ENCODE results near the gene BIVM. TPM values are rescaled to one million over a fixed set of nuclear protein-coding genes. Genes with fewer than 3 reads are reported as not detected.

Gene BIVM
- total RNA-seq, 2 experiments from 2014 or later = 21.3 to 24.2 TPM

DNA sequence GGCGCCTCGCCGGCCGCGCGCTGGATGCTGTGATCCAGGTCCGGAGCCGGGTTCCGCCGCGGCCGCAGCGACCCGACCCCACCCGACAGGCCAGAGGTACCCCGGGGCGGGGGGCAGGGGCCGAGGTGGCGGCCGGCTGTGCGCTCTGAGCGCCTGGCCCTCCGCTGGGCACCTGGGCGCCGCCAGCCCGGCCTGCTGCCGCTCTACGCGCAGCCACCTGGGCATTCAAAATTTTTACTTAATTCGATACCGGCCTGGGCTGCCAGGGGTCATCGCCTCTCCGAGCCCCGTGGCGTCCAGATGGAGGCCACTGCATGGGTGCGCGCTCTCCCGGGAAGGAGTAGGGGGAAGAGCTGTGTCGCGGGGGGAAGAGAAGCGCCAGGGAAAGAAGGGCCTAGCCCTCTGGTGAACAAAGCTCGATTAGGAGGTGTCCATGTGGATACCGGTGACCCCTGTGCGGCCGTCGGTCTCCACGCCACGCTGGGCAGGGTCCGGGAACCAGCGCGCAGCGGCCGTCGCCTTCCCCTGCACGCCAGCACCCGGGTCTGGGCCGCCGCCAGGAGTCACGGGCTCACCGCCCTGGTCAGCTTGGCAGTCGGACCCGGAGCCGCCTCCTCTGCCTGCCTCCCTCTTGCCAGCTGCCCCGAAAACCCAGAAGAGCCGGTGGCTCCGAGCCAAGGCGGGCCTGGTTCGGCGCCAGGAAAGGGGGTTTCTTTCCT, 666 bp downstream of the BIVM start:
- peak; percentile 10 for DNase-seq
- Mint-ChIP-seq H3K9me3 (no peaks in the 10 kb centered on the region), H3K4me3 (peak overlapping the region; percentile 81), H3K36me3 (ENCODE audit: low read depth) (peaks cover 7% of the 10 kb centered on the region), H3K4me1 (peaks cover 39% of the 10 kb centered on the region), H3K27ac (peak overlapping the region; percentile 87), H3K27me3 (peaks cover 5% of the 10 kb centered on the region)
- POLR2A ChIA-PET = no interaction called here
- CTCF ChIA-PET = interaction anchor here (0.6 to 3.6 kb wide), 18 partner anchors 8 to 210 kb away, joined by 3 to 21 read pairs (median 4); partner anchors contain the start of genes ERCC5, TEX30 and TPP2

- H3K36me3 Mint-ChIP-seq (ENCODE audit: low read depth) = peaks cover 7% of the 10 kb centered on the region
- H3K27ac Mint-ChIP-seq = peak overlapping the region; percentile 87
- peak; percentile 86 for DNase-seq
- peak overlapping the region; percentile 81 for H3K4me3 Mint-ChIP-seq
- ChIA-PET CTCF (interaction anchor here (0.6 to 3.6 kb wide), 19 partner anchors 9 to 211 kb away, joined by 3 to 21 read pairs (median 4); partner anchors contain the start of genes ERCC5, TEX30 and TPP2), POLR2A (interaction anchor here (0.8 kb wide), 1 partner anchor 26 kb away, joined by 3 read pairs; no protein-coding TSS in a partner anchor)
- H3K9me3 Mint-ChIP-seq = no peaks in the 10 kb centered on the region
- H3K4me1 Mint-ChIP-seq = peaks cover 39% of the 10 kb centered on the region
- H3K27me3 Mint-ChIP-seq = peaks cover 5% of the 10 kb centered on the region
These were observed 1.5 kb downstream of the BIVM start for GRCh38 chr13:102800145-102801041.

GRCh38 chr13:102805680-102806079, 6.8 kb downstream of the BIVM start:
- CTCF ChIA-PET = no interaction called here
- peaks cover 28% of the 10 kb centered on the region for H3K4me1 Mint-ChIP-seq
- POLR2A ChIA-PET = no interaction called here

GRCh38 chr13:102807699-102808098, 8.8 kb downstream of the BIVM start:
- peaks cover 22% of the 10 kb centered on the region for H3K4me1 Mint-ChIP-seq
- DNase-seq = no peak
- peaks cover 40% of the 10 kb centered on the region for H3K36me3 Mint-ChIP-seq (ENCODE audit: low read depth)
- H3K9me3 Mint-ChIP-seq = peaks cover 4% of the 10 kb centered on the region
- ChIA-PET CTCF (interaction anchor here (0.7 to 2.2 kb wide), 4 partner anchors 19 to 33 kb away, joined by 3 to 6 read pairs (median 3); no protein-coding TSS in a partner anchor), POLR2A (no interaction called here)
- no peak overlapping the region for H3K4me3 Mint-ChIP-seq
- no peaks in the 10 kb centered on the region for H3K27me3 Mint-ChIP-seq
- no peak overlapping the region for H3K27ac Mint-ChIP-seq

More at GRCh38 chr13:102805680-102806079, 6.8 kb downstream of the BIVM start:
- no peaks in the 10 kb centered on the region for H3K27me3 Mint-ChIP-seq
- H3K27ac Mint-ChIP-seq = no peak overlapping the region
- peaks cover 24% of the 10 kb centered on the region for H3K36me3 Mint-ChIP-seq (ENCODE audit: low read depth)
- no peak for DNase-seq
- no peak overlapping the region for H3K4me3 Mint-ChIP-seq
- no peaks in the 10 kb centered on the region for H3K9me3 Mint-ChIP-seq

DNA sequence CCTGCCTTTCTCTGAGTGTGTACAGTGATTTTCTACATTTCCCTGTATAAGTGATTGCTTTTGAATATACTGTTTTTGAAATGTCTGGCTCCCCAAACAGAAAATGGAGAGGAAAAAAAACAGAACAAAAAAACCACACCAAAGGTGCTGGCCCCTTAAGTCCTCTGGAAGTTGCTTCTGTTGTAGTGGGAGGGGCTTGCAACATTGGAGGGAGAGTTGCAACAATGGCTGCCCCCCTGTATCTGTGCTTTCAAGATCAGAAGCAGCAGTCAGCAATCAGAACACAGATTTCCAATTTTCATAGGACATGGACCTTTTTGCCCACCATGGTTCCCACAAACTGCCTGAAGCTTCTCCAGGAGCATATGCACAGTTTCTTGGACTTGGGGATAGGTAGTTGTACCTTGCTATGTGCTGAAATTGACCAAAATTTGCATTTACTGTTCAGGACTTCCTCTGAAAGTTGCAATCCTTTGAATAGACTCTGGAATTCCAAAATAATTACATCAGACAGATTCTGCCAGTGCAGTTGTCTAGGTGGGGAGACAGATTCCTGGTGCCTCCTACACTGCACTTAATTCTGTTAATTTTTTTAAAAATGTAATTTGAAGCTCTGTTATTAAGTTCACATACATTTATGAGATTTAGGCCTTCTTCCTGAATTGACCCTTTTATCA, 13.8 kb downstream of the BIVM start:
- H3K36me3 Mint-ChIP-seq (ENCODE audit: low read depth) = peaks cover 33% of the 10 kb centered on the region
- CTCF ChIA-PET = interaction anchor here (0.9 to 2.7 kb wide), 2 partner anchors 9 to 12 kb away, joined by 3 to 16 read pairs; no protein-coding TSS in a partner anchor

DNA sequence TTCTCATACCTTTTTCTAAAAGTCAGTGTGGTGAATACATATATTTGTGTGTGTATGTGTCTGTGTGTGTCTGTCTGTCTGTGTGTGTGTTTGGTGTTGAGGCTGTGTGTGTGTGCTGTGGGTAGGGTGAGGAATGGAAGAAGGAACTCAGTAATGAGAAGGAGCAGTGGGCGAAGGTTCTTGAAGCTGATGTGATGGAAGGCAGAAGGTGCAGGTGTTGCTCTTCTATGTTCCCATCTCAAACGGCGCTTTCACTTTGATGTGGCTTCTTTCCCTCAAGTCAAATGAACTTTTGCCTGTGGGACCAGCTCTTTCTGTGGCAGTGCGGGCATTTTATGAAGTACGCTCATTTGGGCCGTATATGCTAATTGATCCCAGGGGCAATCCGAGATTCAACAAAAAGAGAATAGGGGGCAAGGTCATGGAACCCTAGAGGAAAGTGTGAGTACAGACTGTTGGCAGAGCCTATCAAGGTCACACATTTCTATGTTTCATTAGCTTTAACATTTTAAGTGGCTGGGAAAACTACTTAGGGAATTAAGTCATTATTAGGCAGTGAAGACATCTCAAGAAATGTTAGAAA, 15.2 kb downstream of the BIVM start:
- no peak for DNase-seq
- Mint-ChIP-seq H3K4me3 (no peak overlapping the region), H3K4me1 (peaks cover 26% of the 10 kb centered on the region), H3K9me3 (peaks cover 4% of the 10 kb centered on the region), H3K36me3 (ENCODE audit: low read depth) (peaks cover 35% of the 10 kb centered on the region), H3K27me3 (no peaks in the 10 kb centered on the region), H3K27ac (no peak overlapping the region)
- ChIA-PET CTCF (interaction anchor here (0.6 to 2.7 kb wide), 2 partner anchors 13 to 205 kb away, joined by 3 to 16 read pairs; no protein-coding TSS in a partner anchor), POLR2A (no interaction called here)

More for the DNA sequence above, 13.8 kb downstream of the BIVM start:
- Mint-ChIP-seq H3K4me1 (peaks cover 27% of the 10 kb centered on the region), H3K27ac (no peak overlapping the region), H3K27me3 (no peaks in the 10 kb centered on the region), H3K9me3 (peaks cover 4% of the 10 kb centered on the region), H3K4me3 (no peak overlapping the region)
- POLR2A ChIA-PET = no interaction called here
- no peak for DNase-seq

GRCh38 chr13:102814793-102815192, 15.9 kb downstream of the BIVM start:
- Mint-ChIP-seq H3K4me3 (no peak overlapping the region), H3K9me3 (peaks cover 4% of the 10 kb centered on the region), H3K27ac (no peak overlapping the region), H3K4me1 (peaks cover 26% of the 10 kb centered on the region), H3K27me3 (no peaks in the 10 kb centered on the region), H3K36me3 (ENCODE audit: low read depth) (peaks cover 38% of the 10 kb centered on the region)
- CTCF ChIA-PET = interaction anchor here (2.7 kb wide), 1 partner anchor 14 kb away, joined by 16 read pairs; no protein-coding TSS in a partner anchor
- DNase-seq = no peak
- POLR2A ChIA-PET = no interaction called here

DNA sequence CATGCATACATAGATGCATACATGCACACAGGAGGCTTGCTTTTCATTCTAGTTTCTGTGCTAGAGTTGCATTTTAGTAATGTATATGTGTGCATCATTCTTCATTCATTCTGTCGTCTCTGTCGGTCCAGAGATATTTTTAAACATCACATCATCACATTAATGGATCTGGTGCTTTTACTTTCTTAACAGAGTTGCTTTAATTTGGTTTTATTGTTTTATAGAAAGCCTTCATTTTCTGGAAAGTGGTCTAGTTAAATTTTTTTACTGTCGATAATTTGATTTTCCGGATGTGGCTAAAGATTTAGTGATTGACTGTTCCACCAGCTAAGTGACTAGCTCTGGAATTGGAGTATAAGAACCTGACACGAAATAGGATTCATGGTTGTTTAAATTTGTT, 16.9 kb downstream of the BIVM start:
- CTCF ChIA-PET = interaction anchor here (1.2 kb wide), 1 partner anchor 23 kb away, joined by 3 read pairs; no protein-coding TSS in a partner anchor
- Mint-ChIP-seq H3K9me3 (peaks cover 4% of the 10 kb centered on the region), H3K27ac (no peak overlapping the region), H3K27me3 (no peaks in the 10 kb centered on the region), H3K36me3 (ENCODE audit: low read depth) (peaks cover 37% of the 10 kb centered on the region), H3K4me1 (peaks cover 24% of the 10 kb centered on the region), H3K4me3 (no peak overlapping the region)
- POLR2A ChIA-PET = no interaction called here
- DNase-seq = no peak

GRCh38 chr13:102816708-102817107, 17.8 kb downstream of the BIVM start:
- no peaks in the 10 kb centered on the region for H3K27me3 Mint-ChIP-seq
- H3K9me3 Mint-ChIP-seq = peaks cover 4% of the 10 kb centered on the region
- H3K4me1 Mint-ChIP-seq = peaks cover 24% of the 10 kb centered on the region
- peaks cover 31% of the 10 kb centered on the region for H3K36me3 Mint-ChIP-seq (ENCODE audit: low read depth)
- no peak overlapping the region for H3K4me3 Mint-ChIP-seq
- POLR2A ChIA-PET = no interaction called here
- no peak for DNase-seq
- CTCF ChIA-PET = interaction anchor here (1.2 to 1.7 kb wide), 2 partner anchors 16 to 24 kb away, joined by 3 to 7 read pairs; no protein-coding TSS in a partner anchor
- H3K27ac Mint-ChIP-seq = no peak overlapping the region

DNA sequence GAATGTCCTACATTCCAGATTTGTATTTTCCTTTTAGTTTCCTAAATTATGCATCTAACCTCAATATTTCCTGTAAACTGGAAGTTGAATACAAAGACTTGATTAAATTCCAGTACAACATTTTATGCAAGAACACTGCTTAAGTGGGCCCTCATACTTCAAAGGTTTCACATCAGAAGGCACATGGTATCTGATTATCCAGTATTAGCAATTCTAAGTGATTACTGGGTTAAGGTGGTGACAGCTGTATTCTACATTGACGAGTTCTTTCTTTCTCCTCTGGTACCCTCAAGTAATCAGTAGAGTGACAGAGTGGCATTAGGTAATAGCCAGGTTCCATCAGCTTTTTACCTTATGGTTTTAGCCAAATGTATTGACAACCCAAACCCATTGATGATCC, 18.3 kb downstream of the BIVM start:
- DNase-seq = no peak
- peaks cover 31% of the 10 kb centered on the region for H3K36me3 Mint-ChIP-seq (ENCODE audit: low read depth)
- H3K27me3 Mint-ChIP-seq = no peaks in the 10 kb centered on the region
- H3K27ac Mint-ChIP-seq = no peak overlapping the region
- H3K9me3 Mint-ChIP-seq = no peaks in the 10 kb centered on the region
- POLR2A ChIA-PET = no interaction called here
- H3K4me3 Mint-ChIP-seq = no peak overlapping the region
- CTCF ChIA-PET = interaction anchor here (0.6 to 1.7 kb wide), 3 partner anchors 17 to 350 kb away, joined by 3 to 7 read pairs (median 3); no protein-coding TSS in a partner anchor
- H3K4me1 Mint-ChIP-seq = peaks cover 19% of the 10 kb centered on the region

DNA sequence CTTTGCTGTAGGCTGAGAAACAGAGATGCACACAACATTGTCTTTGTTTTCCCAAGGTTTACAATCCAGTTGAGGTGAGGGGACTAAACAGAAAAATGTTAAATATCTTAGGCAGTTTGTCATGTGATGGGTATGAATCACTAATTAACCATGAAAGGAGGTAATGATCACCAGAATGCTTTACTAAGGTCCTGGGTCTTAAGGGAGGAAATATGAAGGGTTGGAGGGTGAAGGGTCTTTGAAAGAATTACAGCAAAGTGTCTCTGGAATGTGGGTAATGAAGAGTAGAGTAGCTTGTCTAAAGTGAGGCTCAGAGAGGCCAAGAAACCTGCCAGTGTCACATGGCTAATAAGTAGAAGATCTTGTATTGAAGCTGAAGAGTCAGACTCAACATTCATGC, 19.0 kb downstream of the BIVM start:
- no peak for DNase-seq
- no peaks in the 10 kb centered on the region for H3K27me3 Mint-ChIP-seq
- no peak overlapping the region for H3K4me3 Mint-ChIP-seq
- no peak overlapping the region for H3K27ac Mint-ChIP-seq
- peaks cover 12% of the 10 kb centered on the region for H3K4me1 Mint-ChIP-seq
- H3K9me3 Mint-ChIP-seq = no peaks in the 10 kb centered on the region
- ChIA-PET CTCF (interaction anchor here (1.7 kb wide), 1 partner anchor 18 kb away, joined by 7 read pairs; no protein-coding TSS in a partner anchor), POLR2A (no interaction called here)
- H3K36me3 Mint-ChIP-seq (ENCODE audit: low read depth) = peaks cover 32% of the 10 kb centered on the region

GRCh38 chr13:102825400-102825799, 26.5 kb downstream of the BIVM start:
- H3K27me3 Mint-ChIP-seq = no peaks in the 10 kb centered on the region
- POLR2A ChIA-PET = interaction anchor here (0.6 kb wide), 1 partner anchor 20 kb away, joined by 3 read pairs; no protein-coding TSS in a partner anchor
- H3K9me3 Mint-ChIP-seq = no peaks in the 10 kb centered on the region
- H3K4me1 Mint-ChIP-seq = no peaks in the 10 kb centered on the region
- no peak overlapping the region for H3K27ac Mint-ChIP-seq
- CTCF ChIA-PET = interaction anchor here (2.2 kb wide), 1 partner anchor 25 kb away, joined by 7 read pairs; no protein-coding TSS in a partner anchor
- peaks cover 25% of the 10 kb centered on the region for H3K36me3 Mint-ChIP-seq (ENCODE audit: low read depth)
- DNase-seq = no peak
- no peak overlapping the region for H3K4me3 Mint-ChIP-seq
